DMS153 treated with DMSO at 0.1 percent for 48 hours (cell line): ENCODE measurements around the gene LSM2.

Experiments
- DNase-seq: peaks from one replicate; lab custom pipeline; 2025; ENCODE audit not compliant: unreplicated experiment; lab: John Stamatoyannopoulos, UW

The LSM2 gene

DNA sequence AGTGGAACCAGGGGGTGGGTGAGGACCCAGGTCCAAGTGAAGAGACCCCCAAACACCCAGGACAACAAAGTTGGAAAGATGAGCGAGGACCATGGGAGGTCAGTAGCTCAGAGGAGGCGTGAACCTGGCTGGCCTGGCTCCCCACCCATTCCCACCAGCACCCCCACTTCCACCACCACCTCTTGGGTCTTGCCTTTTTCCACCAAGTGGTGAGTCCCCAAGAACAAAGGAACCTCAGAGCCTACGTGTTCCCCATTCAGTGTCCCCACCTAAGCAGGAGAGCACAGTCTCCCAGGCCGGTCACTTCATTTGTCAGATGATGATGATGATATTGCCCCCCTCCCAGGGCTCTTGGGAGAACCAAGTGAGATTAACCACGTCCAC is 29.1 kb downstream of the LSM2 start:
- no peak for DNase-seq

DNA sequence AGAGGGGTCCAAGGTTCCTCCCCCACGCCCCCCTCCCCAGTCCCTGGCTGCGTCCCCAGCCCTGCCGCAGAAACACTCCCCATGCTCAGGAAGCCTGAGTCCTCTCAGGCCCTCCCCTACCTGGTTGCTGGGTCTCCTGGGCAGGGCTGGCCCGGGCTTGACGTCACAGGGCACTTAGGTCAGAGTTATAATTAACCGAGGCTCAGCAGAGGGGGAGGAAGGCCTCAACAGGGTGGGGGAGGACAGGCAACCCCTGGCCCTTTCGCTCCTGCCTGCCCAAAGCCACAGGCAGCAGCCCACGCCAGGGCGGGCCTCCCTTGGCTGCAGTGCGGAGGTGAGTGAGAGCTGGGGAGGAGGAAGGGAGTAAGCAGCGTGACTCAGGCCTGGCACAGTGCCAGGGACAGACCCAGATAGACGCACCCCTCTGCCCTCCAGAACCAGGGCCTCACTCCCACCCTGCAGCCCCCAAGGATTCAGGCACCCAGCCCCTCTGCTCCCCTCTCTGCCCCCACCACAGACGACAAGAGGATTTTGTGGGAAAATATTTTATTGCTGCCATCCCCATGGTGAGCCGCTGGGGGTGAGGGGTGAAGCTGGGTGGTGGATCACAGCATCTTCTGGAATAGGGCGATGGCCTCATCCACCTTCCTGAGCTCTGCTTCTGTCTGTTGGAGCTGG is 29.6 kb downstream of the LSM2 start, which contains the start of gene VWA7:
VWA7 (minus strand) TSS at position 340 of the 678 bp plus-strand sequence. CDS start 549 bp downstream, outside the sequence.
- peak; percentile 30 for DNase-seq

- DNase-seq = peak; percentile 37
Observed at GRCh38 chr6:31776485-31776988, 30.2 kb downstream of the LSM2 start.

GRCh38 chr6:31775633-31776484 is 30.9 kb downstream of the LSM2 start:
- DNase-seq = no peak

DNA sequence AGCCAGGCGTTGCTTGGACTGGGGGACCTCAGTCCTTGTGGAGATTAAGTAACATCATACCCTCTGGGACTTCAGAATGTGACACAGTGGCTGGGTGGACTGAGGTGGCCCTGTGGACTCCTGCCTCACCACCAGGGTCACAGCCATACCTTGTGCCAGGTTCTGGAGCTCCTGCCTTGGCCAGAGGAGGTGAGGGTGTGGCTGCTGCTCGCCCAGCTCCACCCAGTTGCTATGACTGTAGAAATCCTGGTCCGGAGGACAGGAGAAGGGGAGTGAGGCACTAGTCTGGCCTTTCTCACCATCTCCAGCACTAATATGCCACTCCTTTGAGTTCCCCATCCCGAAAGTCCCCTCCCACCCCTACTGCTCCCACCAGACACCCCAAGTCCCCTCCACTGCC is 31.6 kb downstream of the LSM2 start:
- no peak for DNase-seq

GRCh38 chr6:31771992-31772358 is 34.8 kb downstream of the LSM2 start:
- DNase-seq = no peak

DNA sequence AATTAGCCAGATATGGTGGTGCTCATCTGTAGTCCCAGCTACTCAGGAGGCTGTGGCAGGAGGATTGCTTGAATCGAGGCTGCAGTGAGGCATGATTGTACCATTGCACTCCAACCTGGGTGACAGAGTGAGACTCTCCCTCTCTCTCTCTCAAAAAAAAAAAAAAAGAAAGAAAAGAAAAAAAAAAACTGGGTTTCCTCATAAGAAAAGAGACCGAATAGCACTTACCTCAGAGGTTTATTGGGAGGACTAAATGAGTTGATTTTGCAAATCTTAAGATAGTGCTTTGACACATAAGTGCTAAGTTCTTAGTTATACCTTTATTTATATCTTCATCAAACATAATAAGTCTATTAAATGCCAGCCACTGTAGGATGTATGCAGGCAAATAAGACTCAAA is 35.9 kb downstream of the LSM2 start:
- no peak for DNase-seq

GRCh38 chr6:31769684-31770371 is 36.9 kb downstream of the LSM2 start:
- DNase-seq = peak; percentile 36

- no peak for DNase-seq
Observed at GRCh38 chr6:31768363-31769257, 38.2 kb downstream of the LSM2 start.

DNA sequence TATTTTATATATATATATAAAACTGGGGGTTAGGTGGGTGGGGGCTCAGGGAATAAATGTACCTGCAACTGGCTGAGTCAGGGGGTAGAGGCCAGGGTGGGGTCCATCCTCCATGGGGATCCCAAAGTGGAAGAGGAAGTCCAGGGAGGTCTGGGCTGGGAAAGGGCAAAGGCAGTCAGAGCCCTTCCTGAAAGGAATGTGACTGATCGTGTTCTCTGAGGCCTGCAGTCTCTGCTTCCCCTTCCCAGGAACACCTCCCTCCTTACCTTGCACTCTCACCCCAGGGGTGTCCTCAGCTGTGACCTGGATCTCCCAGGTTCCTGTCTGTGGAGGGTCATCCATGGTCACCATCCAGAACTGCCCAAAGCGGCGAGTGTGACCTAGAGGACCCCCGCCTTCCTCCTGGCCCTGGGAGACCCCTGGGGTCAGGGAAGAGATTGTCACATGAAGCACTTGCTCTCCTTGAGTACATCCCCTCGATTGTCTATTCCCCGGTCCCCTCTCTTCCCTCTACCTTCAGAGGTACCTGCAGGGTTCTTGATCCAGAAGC is 39.6 kb downstream of the LSM2 start:
- no peak for DNase-seq

- DNase-seq = no peak
Observed at GRCh38 chr6:31765910-31766794, 40.6 kb downstream of the LSM2 start.

DNA sequence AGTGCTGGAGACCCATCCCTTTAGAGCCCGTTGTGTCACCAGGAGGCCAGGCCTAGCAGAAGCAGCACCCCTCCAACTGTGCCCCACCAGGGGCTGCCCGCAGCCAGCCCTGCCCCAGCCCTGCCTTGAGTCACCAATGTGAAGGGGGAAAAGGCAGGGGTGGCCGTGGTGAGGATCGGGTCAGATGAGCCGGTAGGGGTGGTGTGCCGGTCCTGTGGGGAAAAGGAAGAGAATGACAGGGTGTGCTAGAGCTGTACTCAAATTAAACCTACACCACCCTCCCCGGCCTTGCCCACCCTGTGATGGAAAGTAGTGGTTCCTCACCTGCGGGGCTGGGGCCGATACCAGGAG is 41.2 kb downstream of the LSM2 start:
- no peak for DNase-seq

GRCh38 chr6:31764198-31764597 is 42.6 kb downstream of the LSM2 start:
- DNase-seq = no peak

DNA sequence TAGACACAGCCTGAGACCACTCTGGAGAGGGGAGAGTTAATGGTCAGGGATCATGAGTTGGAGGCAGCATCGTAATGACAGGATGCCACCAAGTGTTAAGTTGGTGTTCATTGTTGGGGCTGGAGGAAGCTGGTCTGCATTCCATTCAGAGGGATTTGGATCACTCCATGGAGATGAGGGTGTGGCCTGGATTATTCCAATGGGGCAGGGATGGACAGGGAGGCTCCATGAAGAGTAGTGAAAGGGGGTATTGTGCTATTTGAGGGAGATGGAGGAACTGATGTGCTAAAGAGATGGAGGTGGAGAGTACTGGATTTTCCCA is 43.2 kb downstream of the LSM2 start:
- no peak for DNase-seq

GRCh38 chr6:31762878-31763618 is 43.7 kb downstream of the LSM2 start:
- no peak for DNase-seq

- DNase-seq = no peak
Observed at GRCh38 chr6:31762356-31762755, 44.4 kb downstream of the LSM2 start, which contains the start of gene SAPCD1. Gene SAPCD1, plus strand, starts transcription at chr6:31762656. Its CDS starts 399 bp downstream, at chr6:31763055.

GRCh38 chr6:31761343-31761742 is 45.4 kb downstream of the LSM2 start:
- DNase-seq = no peak

DNA sequence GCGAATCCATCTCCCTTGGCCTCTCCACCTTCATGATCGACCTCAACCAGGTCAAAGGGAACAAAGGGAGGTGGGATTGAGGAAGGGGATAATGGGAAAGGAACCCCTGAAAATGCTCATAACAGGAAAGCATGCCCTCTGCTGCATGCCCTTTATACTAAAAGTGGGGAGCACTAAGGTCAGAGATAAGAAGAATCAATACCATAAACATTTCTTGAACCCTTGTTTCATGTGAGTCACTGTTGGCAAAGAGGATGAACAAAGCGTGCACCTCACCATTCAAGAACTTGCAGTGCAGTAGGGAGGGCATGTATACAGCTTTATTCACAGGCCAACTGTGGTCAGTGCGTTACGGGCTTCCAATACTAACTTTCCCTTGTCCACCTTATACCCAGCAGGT is 46.0 kb downstream of the LSM2 start:
- no peak for DNase-seq

- no peak for DNase-seq
Observed at GRCh38 chr6:31758281-31758680, 48.5 kb downstream of the LSM2 start.
